COLO668 (cell line): ENCODE measurements around the gene MAFG.
A peak's percentile ranks its signal among the peaks of the same experiment; 100 is the strongest.
"Not testable (repeated sequence)": the region's sequence is repeated elsewhere in the genome, so short reads cannot be mapped to it uniquely, and the experiment has no call there.

Experiments
- DNase-seq: peaks from one replicate; lab custom pipeline; 2025; ENCODE audit not compliant: unreplicated experiment; lab: John Stamatoyannopoulos, UW

The MAFG gene

DNA sequence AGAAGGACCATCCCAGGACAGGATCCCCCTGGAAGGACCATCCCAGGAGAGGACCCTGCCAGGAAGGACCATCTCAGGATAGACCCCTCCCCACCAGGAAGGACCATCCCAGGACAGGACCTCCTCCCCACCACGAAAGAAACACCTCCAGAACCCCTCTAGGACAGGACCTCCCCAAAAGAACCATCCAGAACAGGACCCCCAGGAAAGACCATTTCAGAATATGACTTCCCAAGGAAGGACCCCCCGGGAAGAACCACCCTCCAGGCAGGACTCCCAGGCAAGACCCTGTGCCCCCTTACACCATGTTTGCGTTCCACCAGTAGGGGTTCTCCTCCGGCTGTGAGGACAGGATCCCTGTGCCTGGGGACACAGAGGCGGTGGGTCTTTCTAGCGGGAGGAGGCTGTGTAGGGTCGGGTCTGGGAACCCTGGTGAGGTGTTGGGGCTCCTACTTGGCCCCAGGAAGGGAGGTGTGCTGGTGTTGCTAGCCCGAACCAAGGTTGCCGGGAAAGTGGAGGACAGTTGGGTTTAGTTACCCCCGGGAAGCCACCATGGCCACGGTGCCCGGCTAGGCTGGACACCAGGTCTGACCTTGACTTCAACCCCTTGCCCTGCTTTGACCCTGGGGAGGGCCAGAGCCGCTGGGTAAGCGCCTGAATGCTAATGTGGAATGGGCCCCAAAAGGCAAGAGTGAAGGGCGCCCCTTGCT is 31.3 kb upstream of the MAFG start:
- no peak for DNase-seq

DNA sequence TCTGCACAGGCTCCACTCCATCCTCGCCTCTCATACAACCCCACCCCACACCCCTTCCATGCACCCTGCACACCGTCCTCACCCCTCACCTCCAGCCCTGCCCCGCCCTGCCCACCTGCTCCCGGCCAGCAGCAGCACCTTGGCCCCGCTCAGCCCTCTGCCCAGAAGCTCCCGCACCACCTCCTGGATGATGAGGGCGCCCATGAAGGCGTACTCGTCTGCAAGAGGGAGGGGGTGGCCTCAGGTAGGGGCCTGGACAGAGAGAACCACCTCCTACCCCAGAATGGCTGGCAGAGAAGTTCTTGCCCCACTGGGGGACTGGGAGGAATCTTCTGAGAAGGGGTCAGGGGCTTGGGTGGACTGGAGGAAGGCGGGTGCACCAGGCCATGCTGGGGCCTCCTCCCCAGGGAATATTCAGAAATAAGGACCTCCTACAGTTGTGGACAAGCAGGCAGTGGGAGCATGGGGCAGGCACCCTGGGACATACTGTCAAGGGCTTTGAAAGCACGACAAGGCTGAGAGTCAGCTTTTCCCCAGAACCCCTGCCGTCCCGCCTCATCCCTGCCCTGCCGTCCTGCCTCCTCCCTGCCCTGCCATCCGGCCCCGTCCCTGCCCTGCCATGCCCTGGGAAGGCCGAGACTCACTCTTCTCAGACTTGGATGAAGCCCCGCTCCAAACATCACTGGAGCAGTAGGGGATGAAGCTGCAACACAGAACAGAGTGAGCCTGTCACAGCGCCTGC is 30.3 kb upstream of the MAFG start:
- DNase-seq = no peak

DNA sequence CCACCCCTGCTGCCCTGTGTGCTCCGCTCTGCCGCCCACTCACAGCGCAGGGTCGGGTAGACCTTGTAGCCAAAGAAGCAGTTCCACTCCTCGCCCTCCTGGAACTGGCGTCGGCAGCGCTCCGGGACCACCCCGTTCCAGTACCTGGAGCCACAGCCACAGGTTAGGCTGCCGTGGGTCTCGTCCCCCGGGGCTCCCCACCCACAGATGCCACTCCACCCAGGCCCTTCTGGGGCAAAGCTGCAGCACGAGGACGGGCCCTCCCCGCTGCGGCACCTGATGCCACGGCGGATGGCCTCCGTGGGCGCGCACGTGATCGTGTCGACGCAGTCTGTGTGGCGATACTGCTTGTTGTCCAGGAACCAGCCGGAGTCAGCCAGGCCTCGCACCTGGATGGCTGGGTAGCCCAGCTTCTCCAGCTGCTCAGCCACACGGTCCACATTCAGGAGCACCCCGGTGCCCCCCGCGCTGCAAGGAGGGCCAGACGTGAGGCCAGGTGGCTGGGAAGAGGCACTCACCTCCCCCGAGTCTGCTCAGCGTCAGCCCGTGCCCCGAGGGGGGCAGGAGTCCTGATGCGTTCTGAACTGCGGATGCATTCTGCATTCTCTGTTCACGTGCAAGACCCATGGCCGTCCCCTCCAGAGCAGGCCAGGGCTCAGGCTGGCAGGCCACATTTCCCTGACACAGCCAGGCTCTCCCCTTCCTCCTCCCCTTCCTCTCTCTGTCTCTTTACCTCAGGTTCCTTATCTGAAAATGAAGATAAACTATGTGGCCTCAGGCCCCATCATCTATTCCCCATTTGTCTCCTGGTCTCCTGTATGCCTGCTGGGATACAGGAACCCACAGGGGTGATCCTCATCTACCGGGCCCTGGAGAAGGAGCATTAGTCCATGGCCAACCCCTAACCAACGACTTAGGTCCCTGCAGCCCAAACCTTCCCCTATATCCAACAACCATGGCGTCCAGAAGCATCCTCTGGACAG is 29.4 kb upstream of the MAFG start:
- DNase-seq = no peak

DNA sequence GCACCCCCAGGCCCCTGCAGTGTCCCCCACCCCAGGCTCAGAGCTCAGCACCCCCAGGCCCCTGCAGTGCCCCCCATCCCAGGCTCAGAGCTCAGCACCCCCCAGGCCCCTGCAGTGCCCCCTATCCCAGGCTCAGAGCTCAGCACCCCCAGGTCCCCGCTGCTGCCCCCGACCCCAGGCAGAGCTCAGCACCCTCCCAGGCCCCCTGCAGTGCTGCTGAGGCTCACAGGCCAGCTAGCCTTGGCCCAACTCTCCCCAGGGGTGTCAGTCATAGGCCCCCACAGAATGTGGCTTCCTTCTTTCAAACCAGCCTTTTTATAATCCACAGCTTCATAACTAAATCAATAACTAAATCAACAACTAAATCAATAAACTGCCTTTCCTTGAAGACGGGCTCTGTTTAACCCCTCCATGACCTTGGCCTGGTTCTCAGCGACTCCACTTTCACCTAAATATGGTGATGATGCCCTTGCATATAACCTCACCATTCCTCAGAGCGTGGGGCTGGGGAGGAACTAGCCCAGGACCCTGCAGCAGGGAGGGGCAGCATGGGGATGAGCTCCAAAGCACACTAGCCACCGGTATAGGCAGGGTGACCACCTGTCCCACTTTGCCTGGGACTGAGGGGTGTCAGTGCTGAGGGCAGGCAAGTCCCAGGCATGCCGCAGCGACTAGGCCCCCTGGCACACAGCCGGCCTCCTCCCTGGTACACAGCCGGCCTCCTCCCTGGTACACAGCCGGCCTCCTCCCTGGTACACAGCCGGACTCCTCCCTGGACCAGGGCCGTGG is 28.4 kb upstream of the MAFG start:
- DNase-seq = no peak

DNA sequence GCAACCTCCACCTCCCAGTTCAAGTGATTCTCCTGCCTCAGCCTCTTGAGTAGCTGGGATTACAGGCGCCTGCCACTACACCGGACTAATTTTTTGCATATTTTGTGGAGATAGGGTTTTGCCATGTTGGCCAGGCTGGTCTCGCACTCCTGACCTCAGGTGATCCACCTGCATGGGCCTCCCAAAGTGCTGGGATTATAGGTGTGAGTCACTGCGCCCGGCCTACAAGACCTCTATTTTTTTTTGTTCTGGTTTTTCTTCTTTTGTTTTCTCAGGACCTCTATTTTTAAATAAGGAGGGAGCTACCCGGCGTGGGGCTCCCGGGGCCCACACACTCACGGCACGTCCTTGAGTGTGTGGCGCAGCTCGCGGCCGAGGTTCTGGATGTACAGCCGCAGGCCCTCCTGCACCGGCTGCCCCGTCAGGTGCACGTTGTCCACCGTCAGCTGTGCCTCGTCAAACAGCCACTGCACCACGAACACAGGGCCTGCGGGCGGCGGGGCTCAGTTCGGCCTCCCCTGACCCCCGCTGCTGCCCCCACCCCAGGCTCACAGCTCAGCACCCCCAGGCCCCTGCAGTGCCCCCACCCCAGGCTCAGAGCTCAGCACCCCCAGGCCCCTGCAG is 27.6 kb upstream of the MAFG start:
- no peak for DNase-seq

DNA sequence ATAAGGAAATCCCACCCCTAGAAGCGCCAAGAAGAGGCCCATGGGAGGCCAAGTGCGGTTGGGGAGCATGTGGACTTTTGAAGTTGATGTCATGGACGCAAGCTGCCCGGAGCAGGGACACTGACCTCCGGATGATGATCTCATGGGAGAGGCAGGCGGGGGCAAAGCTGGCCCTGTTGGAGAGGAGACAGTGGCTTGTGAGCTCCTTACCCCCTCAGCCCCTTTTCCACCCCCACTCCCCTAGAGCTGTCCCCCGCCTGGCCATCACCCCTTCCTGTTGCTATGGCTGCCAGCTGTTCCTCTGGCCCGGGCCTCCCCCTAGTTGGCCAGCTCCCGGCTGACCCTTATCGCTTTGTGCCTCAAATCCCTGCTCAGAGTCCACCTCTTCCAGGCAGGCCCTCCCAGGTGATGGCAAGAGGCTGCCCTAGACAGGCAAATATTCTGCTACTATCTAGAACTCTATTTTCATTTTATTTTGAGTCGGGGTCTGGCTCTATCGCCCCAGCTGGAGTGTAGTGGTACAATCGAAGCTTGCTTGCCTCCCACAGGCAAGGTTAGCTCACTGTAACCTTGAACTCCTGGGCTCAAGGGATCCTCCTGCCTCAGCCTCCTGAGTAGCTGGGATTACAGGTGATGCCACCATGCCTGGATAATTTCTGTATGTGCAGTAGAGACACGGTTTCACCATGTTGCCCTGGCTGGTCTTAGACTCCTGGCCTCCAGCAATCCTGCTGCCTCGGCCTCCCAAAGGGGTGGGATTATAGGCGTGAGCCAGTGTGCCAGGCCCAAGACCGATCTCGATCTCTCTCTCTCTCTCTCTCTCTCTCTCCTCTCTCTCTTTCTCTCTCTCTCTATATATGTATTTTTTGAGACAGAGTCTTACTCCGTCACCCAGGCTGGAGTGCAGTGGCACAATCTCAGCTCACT is 26.9 kb upstream of the MAFG start:
- no peak for DNase-seq

DNA sequence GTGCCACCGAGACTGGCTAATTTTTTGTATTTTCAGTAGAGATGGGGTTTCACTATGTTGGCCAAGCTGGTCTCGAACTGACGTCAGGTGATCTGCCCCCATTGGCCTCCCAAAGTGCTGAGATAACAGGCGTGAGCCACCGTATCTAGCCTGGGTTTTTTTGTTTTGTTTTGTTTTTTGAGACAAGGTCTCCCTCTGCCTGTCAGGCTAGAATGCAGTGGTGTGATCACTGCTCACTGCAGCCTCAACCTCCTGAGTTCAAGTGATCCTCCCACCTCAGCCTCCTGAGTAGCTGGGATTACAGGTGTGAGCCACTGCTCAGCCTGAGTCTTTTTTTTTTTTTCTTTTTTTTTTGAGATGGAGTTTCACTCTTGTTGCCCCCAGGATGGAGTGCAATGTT is 25.9 kb upstream of the MAFG start:
- not testable (repeated sequence) for DNase-seq

DNA sequence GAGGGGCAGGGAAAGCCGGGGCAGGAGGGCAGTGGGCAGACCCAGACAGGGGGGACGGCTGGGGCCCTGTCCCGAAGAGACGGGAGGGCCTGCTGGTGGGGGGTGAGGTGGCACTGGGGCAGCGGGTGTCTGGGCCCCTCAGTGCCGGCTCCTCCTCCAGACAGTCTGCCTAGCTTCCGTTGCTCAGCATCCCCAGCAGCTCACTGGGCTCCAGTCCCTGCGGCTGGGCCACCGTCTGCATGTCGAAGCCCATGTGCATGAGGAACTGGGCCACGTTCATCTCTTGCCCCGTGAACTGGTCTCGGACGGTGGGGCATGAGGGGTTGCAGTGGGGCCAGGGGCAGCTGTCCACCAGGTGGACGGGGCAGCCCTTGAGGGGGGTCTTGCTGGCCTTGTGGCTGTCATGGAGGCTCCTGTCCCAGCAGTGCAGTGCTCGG is 25.3 kb upstream of the MAFG start:
- no peak for DNase-seq

DNA sequence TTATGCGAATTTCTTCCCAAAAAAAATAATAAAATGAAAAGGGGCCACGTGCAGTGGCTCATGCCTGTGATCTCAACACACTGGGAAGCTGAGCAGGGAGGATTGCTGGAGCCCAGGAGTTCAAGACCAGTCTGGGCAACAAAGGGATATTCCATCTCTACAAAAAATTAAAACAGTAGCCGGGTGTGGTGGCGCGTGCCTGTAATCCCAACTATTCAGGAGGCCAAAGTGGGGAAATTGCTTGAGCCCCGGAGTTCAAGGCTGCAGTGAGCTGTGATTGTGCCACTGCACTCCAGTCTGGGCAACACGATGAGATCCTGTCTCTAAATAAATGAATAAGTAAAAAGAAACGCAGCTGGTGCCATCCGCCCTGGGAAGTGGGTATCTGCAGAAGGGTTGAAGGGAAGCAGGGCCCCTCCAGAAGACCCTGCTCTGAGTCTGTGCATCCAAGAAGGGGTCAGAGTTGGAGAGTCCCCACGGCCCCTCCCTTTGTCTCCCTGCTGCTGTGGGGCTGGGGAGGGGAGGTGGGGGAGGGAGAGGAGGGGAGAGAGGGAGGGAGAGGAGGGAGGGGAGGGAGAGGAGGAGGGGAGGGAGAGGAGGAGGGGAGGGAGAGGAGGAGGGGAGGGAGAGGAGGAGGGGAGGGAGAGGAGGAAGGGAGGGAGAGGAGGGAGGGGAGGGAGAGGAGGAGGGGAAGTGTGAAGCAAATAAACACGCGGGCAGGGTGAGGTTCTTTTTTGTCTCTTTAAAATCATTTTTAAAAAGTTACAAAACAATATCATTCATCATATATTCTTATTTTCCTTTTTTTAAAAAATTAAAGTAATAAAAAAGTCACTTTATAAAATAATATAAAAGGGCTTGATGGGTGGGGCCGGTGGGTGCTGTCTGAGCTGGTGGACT is 24.5 kb upstream of the MAFG start:
- DNase-seq = no peak

DNA sequence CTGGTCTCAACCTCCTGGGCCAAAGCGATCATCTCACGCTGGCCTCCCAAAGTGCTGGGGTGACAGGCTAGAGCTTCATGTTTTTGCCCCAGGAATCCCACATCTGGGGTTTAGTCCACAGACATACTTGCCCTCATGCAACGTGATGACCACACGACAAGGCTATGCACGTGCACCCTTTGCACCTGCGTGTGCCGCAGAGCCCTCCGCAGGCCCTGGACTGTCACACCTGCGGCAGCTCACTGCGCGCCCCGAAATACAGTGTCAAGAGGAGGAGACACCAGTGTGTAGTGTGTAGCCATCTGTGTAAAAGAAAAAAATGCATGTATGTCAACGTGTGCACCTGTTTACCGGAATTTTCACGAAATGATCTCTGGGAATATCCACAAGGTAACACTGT is 23.0 kb upstream of the MAFG start:
- no peak for DNase-seq

DNA sequence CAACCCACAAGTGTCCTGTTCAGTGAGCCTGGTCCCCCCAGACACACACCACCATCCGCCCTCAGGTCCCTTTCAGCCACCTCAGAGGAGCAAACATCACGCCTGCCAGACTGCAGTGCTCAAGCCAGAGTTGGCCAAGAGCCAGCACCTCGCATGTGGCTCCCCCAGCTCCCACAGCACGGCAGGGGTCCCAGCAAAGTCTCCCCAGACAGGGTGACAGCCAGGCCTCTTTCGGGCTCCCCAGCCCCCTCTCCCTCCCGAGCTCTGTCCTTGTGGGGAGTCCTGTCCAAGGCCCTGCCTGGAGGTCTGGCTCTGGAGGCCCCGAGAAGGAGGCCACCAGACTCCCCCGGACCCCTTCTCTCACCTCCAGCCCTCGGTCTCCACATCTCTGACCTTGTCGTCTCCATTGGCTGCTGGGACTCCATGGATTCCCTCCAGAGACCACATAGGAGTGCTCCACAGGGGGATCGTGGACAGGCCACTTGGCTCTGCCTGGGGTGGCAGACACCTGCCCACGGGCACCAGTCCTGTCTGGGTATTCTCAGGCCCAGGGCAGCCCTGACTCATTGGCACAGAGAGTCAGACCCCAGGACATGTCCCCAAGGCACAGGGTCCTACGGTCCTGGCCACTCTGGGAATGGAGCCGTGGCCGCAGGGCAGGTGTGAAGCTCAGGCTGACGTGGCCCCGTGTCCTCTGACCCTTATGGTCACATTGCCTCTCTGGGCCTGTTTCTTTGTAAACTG is 21.3 kb upstream of the MAFG start:
- peak; percentile 15 for DNase-seq

DNA sequence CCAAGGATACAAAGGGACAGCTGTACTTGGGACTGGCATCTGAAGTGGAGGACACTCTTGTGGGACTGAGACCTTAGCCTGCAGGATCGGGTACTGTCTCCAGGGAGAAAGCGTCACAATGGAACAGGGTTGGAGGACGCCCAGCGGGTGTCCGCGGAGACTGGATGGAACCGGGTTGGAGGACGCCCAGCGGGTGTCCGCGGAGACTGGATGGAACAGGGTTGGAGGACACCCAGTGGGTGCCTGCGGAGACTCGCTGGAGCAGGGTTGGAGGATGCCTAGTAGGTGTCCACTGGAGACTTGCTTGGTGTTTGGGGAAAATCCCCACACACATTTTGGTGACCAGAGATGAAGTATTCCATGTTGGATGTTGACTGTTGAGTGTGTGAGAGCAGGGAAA is 19.7 kb upstream of the MAFG start, which contains the start of gene MYADML2:
Gene MYADML2, minus strand, starts transcription at position 45 of the 400 bp plus-strand sequence. CDS start 5,492 bp downstream, outside the sequence.
- no peak for DNase-seq

DNA sequence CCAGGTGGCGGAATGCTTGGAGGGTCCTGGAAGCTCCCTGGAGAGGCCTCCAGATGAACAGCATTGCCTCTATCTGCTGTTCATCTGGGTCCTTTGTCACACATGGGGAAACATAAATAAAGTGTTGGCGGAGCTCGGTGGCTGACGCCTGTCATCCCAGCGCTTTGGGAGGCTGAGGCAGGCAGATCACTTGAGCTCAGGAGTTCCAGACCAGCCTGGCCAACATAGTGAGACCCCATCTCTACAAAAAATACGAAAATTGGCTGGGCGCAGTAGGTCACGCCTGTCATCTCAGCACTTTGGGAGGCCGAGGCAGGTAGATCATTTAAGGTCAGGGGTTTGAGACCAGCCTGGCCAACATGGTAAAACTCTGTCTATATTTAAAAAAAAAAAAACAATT is 17.3 kb upstream of the MAFG start:
- DNase-seq = no peak

DNA sequence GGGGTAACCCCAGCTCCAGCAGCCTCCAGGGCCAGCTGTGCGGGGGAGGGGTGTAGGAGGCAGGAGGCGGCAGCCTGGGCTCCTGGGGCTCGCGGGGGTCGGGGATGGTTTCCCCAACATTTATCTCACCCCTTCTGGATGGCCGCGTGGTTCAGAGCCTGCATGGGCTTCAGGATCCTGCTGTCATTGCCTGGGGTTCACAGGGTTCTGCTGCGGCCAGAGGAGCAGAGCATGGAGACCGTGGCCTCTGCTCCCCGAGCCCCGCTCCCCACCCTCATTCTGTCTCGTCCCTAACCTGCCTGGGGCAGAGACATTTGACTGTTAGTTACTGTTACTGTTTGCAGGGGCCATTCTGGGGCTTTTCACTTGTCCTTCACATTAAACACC is 14.6 kb upstream of the MAFG start:
- DNase-seq = no peak

DNA sequence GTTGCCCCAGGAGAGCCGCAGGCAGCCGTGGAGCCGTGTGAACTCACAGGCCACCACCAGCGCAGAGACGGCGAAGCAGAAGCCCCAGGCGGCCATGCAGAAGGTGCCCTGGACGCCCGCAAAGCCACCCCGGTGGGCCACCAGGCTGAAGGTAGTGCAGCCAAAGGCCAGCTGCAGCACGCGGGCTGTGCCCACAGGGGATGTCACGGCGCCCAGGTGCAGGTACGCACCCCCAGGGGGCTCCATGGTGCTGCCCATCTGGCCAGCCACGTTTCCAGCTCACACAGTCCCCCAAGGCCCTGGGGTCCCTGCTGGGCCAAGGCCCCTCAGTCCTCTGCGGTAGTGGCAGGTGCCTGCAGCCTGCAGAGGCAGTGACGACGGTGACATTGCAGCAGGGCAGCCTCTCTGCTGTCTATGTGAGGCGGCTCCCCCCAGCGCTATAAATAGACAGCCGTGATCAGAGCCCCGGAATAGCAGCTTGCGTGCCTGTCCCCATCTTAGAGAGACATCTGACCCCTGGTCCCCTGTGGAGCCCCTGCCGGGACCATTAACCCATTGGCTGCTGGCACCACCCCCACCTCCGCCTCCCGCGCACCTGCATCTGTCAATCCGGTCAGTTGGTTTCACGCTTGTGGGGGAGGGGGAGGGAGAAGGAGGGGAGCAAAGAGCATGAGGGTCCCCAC is 14.1 kb upstream of the MAFG start:
- peak; percentile 42 for DNase-seq

DNA sequence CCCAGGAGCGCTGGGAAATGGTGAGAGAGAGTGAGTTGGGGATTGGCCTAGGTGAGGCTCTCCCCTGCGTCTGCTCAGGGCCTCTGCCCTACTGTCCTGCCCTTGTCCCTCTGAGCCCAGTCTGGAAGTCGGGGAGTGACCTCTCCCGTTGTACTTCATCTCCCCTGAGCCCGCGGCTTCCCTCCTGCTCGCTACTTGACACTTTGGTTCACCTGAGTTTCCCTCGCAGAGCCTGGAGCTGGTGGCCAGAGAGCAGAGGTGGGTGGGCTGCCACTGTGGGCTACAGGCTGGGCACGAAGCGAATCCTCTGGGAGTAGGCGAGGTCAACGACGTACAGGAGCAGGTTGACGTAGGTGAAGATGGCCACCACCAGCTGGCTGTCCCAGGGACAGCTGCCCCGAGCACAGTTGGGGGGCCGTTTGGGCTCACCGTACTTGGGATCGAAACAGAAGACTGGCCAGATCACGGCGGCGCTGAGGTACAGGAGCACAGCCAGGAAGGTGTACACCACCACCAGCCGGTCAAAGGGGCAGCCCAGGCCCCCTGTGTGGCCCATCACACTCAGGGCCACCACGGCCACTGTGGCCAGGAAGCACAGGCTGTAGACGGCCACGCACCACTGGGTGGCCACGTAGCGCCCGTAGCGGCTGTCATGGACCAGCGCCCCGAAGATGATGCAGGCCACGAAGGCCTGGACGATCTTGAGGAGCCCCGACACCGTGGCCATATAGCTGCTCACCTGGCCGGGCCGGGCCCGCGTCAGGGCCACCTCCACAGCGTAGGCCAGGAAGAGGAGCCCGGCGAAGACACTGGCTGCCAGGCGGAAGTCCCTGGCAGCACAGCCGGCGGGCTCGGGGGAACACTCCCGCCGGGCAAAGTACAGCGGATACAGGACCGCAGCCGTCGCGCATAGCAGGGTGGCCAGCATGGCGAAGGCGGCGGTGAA is 13.3 kb upstream of the MAFG start:
- DNase-seq = no peak
